ENCODE data around the gene COLEC12.

COLEC12 gene

GRCh38 chr18:489244-490023, 11.1 kb downstream of the COLEC12 start:
- H3K4me3 ChIP-seq: no peak overlapping the region
- no peak overlapping the region for H3K27ac ChIP-seq
- DNase-seq (ENCODE audit: low spot score): no peak
- no peak for TF ChIP-seq CTCF (IDR thresholded peaks at IDR 0.05)

GRCh38 chr18:486929-487740, 13.4 kb downstream of the COLEC12 start:
- no peak for TF ChIP-seq CTCF (IDR thresholded peaks at IDR 0.05)
- H3K4me3 ChIP-seq: no peak overlapping the region
- H3K27ac ChIP-seq: no peak overlapping the region
- no peak for DNase-seq (ENCODE audit: low spot score)

GRCh38 chr18:484749-485464, 15.6 kb downstream of the COLEC12 start:
- H3K4me3 ChIP-seq: no peak overlapping the region
- peak overlapping the region in 1 of 2 donors; percentile 45 for H3K27ac ChIP-seq
- no peak for TF ChIP-seq CTCF (IDR thresholded peaks at IDR 0.05)
- no peak for DNase-seq (ENCODE audit: low spot score)

GRCh38 chr18:478681-479080, 21.8 kb downstream of the COLEC12 start:
- Histone ChIP-seq H3K27ac (peak overlapping the region in 1 of 2 donors; percentile 38), H3K4me3 (no peak overlapping the region)
- no peak for DNase-seq (ENCODE audit: low spot score)
- no peak for TF ChIP-seq CTCF (IDR thresholded peaks at IDR 0.05)

- DNase-seq (ENCODE audit: low spot score): no peak
- TF ChIP-seq CTCF (IDR thresholded peaks at IDR 0.05): no peak
- H3K27ac ChIP-seq: peak overlapping the region in 1 of 2 donors; percentile 38
These were observed 22.9 kb downstream of the COLEC12 start for GRCh38 chr18:477565-477964.

GRCh38 chr18:476251-476664, 24.2 kb downstream of the COLEC12 start:
- DNase-seq (ENCODE audit: low spot score): no peak
- Histone ChIP-seq H3K27ac (peak overlapping the region in 1 of 2 donors; percentile 65), H3K4me3 (no peak overlapping the region)
- no peak for TF ChIP-seq CTCF (IDR thresholded peaks at IDR 0.05)

More at GRCh38 chr18:477565-477964, 22.9 kb downstream of the COLEC12 start:
- H3K4me3 ChIP-seq: no peak overlapping the region

Measured in coronary artery (tissue), 2 donors.